SK-N-SH (cell line): Measurements from ENCODE around the gene PIGV. TPM values are rescaled to one million over a fixed set of nuclear protein-coding genes. Genes with fewer than 3 reads are reported as not detected.

Experiments
- CTCF ChIA-PET: fragments of 300-600, 350-600 bp; formaldehyde crosslinking; extraction: SDS; loops from one replicate; lab custom pipeline; 2021; lab: Yijun Ruan, JAX
- POLR2A ChIA-PET: fragments of 350-600 bp; sonication (Branson Sonifier 250); formaldehyde crosslinking; extraction: SDS; loops from one replicate; lab custom pipeline; 2020; ENCODE audit warnings: antibody characterized with exemption, inconsistent platforms; lab: Yijun Ruan, JAX
- DNase-seq: peaks from one replicate; pipeline ENCODE4 v3.0.0; 2012
- H2AFZ ChIP-seq: fragments of 200-600 bp; sonication (generic); 2 replicates; pipeline ENCODE4 v1.8.1; 2016; ENCODE audit warnings: antibody characterized with exemption, mild to moderate bottlenecking, low read depth
- H3F3A ChIP-seq: fragments of 200-600 bp; sonication (generic); replicated peaks from 2 replicates; pipeline ENCODE3; 2016; ENCODE audit warnings: antibody characterized with exemption, mild to moderate bottlenecking; ENCODE audit not compliant: insufficient read depth
- H3K27ac ChIP-seq, 2 experiments: fragments of 200-500 bp in 1 of 2; fragments of 200-600 bp in 1 of 2; sonication (Bioruptor generic) in 1 of 2; sonication (generic), shearing (Covaris generic) in 1 of 2; 2 replicates each; pipeline versions ENCODE4 v1.5.1 to v1.6.1; 2014 to 2016; ENCODE audit warnings: low read depth in 2 of 2, inconsistent platforms in 1 of 2, low read length in 1 of 2, mild to moderate bottlenecking in 1 of 2, mixed read lengths in 1 of 2
- H3K27me3 ChIP-seq: fragments of 200-600 bp; sonication (generic), shearing (Covaris generic); 2 replicates; pipeline ENCODE4 v1.6.1; 2016; ENCODE audit warnings: mixed run types; ENCODE audit not compliant: insufficient read depth
- H3K36me3 ChIP-seq, 2 experiments: fragments of 200-500 bp in 1 of 2; fragments of 200-600 bp in 1 of 2; sonication (Bioruptor generic) in 1 of 2; sonication (generic) in 1 of 2; replicated peaks in 1 of 2; 2 replicates each; pipeline versions ENCODE3 to v1.5.1; 2014 to 2016; ENCODE audit warnings: low read length in 1 of 2, mild to moderate bottlenecking in 1 of 2; ENCODE audit not compliant: insufficient read depth in 2 of 2, control insufficient read depth in 1 of 2
- H3K4me1 ChIP-seq, 2 experiments: fragments of 200-500 bp in 1 of 2; fragments of 200-600 bp in 1 of 2; sonication (Bioruptor generic) in 1 of 2; sonication (generic), shearing (Covaris generic) in 1 of 2; 2 replicates each; pipeline versions ENCODE4 v1.5.1 to v1.6.1; 2014 to 2016; ENCODE audit warnings: low read depth in 1 of 2, low read length in 1 of 2, mixed run types in 1 of 2; ENCODE audit not compliant: insufficient read depth in 2 of 2, control insufficient read depth in 1 of 2
- H3K4me2 ChIP-seq: fragments of 200-600 bp; sonication (generic), shearing (Covaris generic); 2 replicates; pipeline ENCODE4 v1.6.1; 2017; ENCODE audit warnings: mixed run types
- H3K4me3 ChIP-seq, 2 experiments: fragments of 200-500 bp in 1 of 2; fragments of 200-600 bp in 1 of 2; sonication (Bioruptor generic) in 1 of 2; sonication (generic), shearing (Covaris generic) in 1 of 2; 2 replicates each; pipeline versions ENCODE4 v1.5.1 to v1.8.1; 2014 to 2016; ENCODE audit warnings: low read depth in 2 of 2, inconsistent platforms in 1 of 2, low read length in 1 of 2, mild to moderate bottlenecking in 1 of 2, mixed read lengths in 1 of 2, moderate library complexity in 1 of 2
- H3K79me2 ChIP-seq: fragments of 200-600 bp; sonication (generic); 2 replicates; pipeline ENCODE4 v1.8.1; 2017; ENCODE audit warnings: mild to moderate bottlenecking; ENCODE audit not compliant: insufficient read depth
- H3K9ac ChIP-seq: fragments of 200-600 bp; sonication (generic); 2 replicates; pipeline ENCODE4 v1.6.1; 2017; ENCODE audit warnings: mixed run types
- H3K9me2 ChIP-seq: fragments of 200-600 bp; sonication (generic); 2 replicates; pipeline ENCODE4 v1.6.1; 2017; ENCODE audit warnings: mixed run types
- H3K9me3 ChIP-seq: fragments of 200-600 bp; sonication (generic); 2 replicates; pipeline ENCODE4 v1.6.1; 2017; ENCODE audit warnings: mixed run types, mild to moderate bottlenecking, moderate library complexity
- H4K20me1 ChIP-seq: fragments of 200-600 bp; sonication (generic); 2 replicates; pipeline ENCODE4 v1.6.1; 2017; ENCODE audit warnings: mild to moderate bottlenecking, mixed run types; ENCODE audit not compliant: insufficient read depth
- ELF1 ChIP-seq: IDR thresholded peaks from 2 replicates; pipeline ENCODE4 v1.4.0; 2012
- EP300 ChIP-seq, 2 experiments: IDR thresholded peaks; 2 replicates each; pipeline versions ENCODE4 v1.4.0 to v1.6.1; 2012; ENCODE audit warnings: borderline replicate concordance in 1 of 2, low read depth in 1 of 2, low read length in 1 of 2
- EZH2phosphoT487 ChIP-seq: fragments of 200-600 bp; sonication (generic); IDR thresholded peaks from 2 replicates; pipeline ENCODE4 v1.6.1; 2017; ENCODE audit warnings: low read depth, mixed run types, mild to moderate bottlenecking, antibody characterized with exemption, moderate library complexity, borderline replicate concordance
- FOSL2 ChIP-seq: IDR thresholded peaks from 2 replicates; pipeline ENCODE4 v1.4.0; 2012; ENCODE audit warnings: low read depth, mild to moderate bottlenecking, moderate library complexity, borderline replicate concordance
- FOXJ3 ChIP-seq: sonication (generic); formaldehyde crosslinking; IDR thresholded peaks from 2 replicates; pipeline ENCODE4 v1.5.1; 2020; ENCODE audit warnings: mild to moderate bottlenecking, missing genetic modification reagents
- GATA2 ChIP-seq: sonication (generic); formaldehyde crosslinking; IDR thresholded peaks from 2 replicates; pipeline ENCODE4 v1.5.0; 2020; ENCODE audit warnings: mild to moderate bottlenecking, missing genetic modification reagents
- JUND ChIP-seq: IDR thresholded peaks from 2 replicates; pipeline ENCODE4 v1.4.0; 2012
- MEF2A ChIP-seq: IDR thresholded peaks from 2 replicates; pipeline ENCODE4 v1.4.0; 2012; ENCODE audit warnings: low read depth, borderline replicate concordance
- NFIC ChIP-seq: IDR thresholded peaks from 2 replicates; pipeline ENCODE4 v1.4.0; 2012; ENCODE audit warnings: borderline replicate concordance
- NRF1 ChIP-seq: IDR thresholded peaks from 2 replicates; pipeline ENCODE4 v1.6.1; 2012; ENCODE audit warnings: low read depth, mild to moderate bottlenecking, low read length
- POLR2AphosphoS5 ChIP-seq: IDR thresholded peaks from 2 replicates; pipeline ENCODE4 v1.6.1; 2012; ENCODE audit warnings: low read depth, low read length
- RAD21 ChIP-seq: IDR thresholded peaks from 2 replicates; pipeline ENCODE4 v1.6.1; 2012; ENCODE audit warnings: mild to moderate bottlenecking, low read length
- RCOR1 ChIP-seq: fragments of 150-350 bp; IDR thresholded peaks from 2 replicates; pipeline ENCODE4 v1.6.1; 2017; ENCODE audit warnings: antibody characterized with exemption, low read length
- RFX5 ChIP-seq: IDR thresholded peaks from 2 replicates; pipeline ENCODE4 v1.6.1; 2012; ENCODE audit warnings: mild to moderate bottlenecking, improper control_type of control experiment, low read length
- RXRA ChIP-seq: IDR thresholded peaks from 2 replicates; pipeline ENCODE4 v1.4.0; 2012; ENCODE audit warnings: low read depth, mild to moderate bottlenecking, borderline replicate concordance
- SMC3 ChIP-seq: IDR thresholded peaks from 2 replicates; pipeline ENCODE4 v1.6.1; 2012; ENCODE audit warnings: low read depth, low read length, improper control_type of control experiment
- TAF1 ChIP-seq: IDR thresholded peaks from 2 replicates; pipeline ENCODE4 v1.6.1; 2012; ENCODE audit warnings: low read depth, mild to moderate bottlenecking, low read length, moderate library complexity, borderline replicate concordance
- WGBS: methylation state at CpG from one replicate; pipeline ENCODE4 v1.1.6; 2017; ENCODE audit warnings: low lambda C conversion rate; 5-methylcytosine and 5-hydroxymethylcytosine counted together
- polyA plus RNA-seq, 3 experiments: library from polyadenylated mRNA; depleted of rRNA; stranded (reverse); fragments of >200 nt; gene quantifications; 2 replicates each; pipeline ENCODE4 v1.2.3, GENCODE V29; 2012
- TF ChIP-seq, protein P1 (sequence below): fragments of 200-600 bp; sonication (generic); IDR thresholded peaks from 2 replicates; pipeline ENCODE4 v1.6.1; 2017; ENCODE audit warnings: antibody characterized with exemption, mild to moderate bottlenecking, moderate library complexity
- TF ChIP-seq, protein P2 (sequence below): IDR thresholded peaks from 2 replicates; pipeline ENCODE4 v1.4.0; 2012; ENCODE audit warnings: low read depth
- TF ChIP-seq, protein P3 (sequence below): IDR thresholded peaks from 2 replicates; pipeline ENCODE4 v1.4.0; 2012; ENCODE audit warnings: low read depth, borderline replicate concordance
- TF ChIP-seq, protein P4 (sequence below): IDR thresholded peaks from 2 replicates; pipeline ENCODE4 v1.6.1; 2012; ENCODE audit warnings: mild to moderate bottlenecking, low read depth, low read length, moderate library complexity

PIGV gene
- polyA plus RNA-seq, 1 of the 3 experiments (the other 2 are of a cell fraction), result 16.5 TPM

DNA sequence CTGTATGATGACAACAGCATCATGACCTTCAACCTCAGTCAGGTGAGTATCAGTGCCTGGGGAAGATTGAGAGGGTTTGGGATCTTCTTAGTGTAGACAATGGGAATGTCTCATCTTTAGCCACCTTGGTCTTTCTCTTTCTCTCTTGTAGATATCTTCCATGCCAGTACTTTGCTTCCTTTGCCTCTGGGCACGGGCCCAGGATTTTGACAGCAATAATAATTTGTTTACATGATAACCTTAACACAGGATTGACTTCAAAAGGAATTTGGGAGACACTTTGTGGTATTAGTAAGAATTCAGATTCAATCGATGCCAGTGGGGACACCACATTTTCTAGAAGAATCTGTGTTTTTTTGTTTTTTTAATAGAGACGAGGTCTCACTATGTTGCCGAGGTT is 12.1 kb upstream of the PIGV start:
- Histone ChIP-seq H3K9me3 (no peaks in the 10 kb centered on the region), H3K9me2 (no peaks in the 10 kb centered on the region), H3K36me3 (peaks cover 68 to 78% of the 10 kb centered on the region in 2 experiments), H3F3A (peaks cover 27% of the 10 kb centered on the region), H3K27ac (no peak overlapping the region), H3K4me2 (no peak overlapping the region), H3K27me3 (no peaks in the 10 kb centered on the region), H3K79me2 (peaks cover 72% of the 10 kb centered on the region), H3K4me3 (no peak overlapping the region), H3K4me1 (peaks cover 7 to 24% of the 10 kb centered on the region in 2 experiments; a peak in 3 of 4 replicates), H3K9ac (no peak overlapping the region), H4K20me1 (peaks cover 18% of the 10 kb centered on the region), H2AFZ (no peak overlapping the region)
- no peak for TF ChIP-seq TAF1
- no peak for TF ChIP-seq NRF1
- TF ChIP-seq, protein P1, sequence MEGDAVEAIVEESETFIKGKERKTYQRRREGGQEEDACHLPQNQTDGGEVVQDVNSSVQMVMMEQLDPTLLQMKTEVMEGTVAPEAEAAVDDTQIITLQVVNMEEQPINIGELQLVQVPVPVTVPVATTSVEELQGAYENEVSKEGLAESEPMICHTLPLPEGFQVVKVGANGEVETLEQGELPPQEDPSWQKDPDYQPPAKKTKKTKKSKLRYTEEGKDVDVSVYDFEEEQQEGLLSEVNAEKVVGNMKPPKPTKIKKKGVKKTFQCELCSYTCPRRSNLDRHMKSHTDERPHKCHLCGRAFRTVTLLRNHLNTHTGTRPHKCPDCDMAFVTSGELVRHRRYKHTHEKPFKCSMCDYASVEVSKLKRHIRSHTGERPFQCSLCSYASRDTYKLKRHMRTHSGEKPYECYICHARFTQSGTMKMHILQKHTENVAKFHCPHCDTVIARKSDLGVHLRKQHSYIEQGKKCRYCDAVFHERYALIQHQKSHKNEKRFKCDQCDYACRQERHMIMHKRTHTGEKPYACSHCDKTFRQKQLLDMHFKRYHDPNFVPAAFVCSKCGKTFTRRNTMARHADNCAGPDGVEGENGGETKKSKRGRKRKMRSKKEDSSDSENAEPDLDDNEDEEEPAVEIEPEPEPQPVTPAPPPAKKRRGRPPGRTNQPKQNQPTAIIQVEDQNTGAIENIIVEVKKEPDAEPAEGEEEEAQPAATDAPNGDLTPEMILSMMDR, result no peak
- no peak for TF ChIP-seq JUND
- no peak for TF ChIP-seq EZH2phosphoT487
- TF ChIP-seq FOXJ3 (CRISPR knock-in tag), result no peak
- no peak for TF ChIP-seq EP300 (IDR thresholded peaks at IDR 0.05; ENCODE audit: borderline replicate concordance in 1 of 2, low read depth in 1 of 2, low read length in 1 of 2)
- TF ChIP-seq SMC3, result no peak
- TF ChIP-seq MEF2A, result no peak
- TF ChIP-seq NFIC, result no peak
- TF ChIP-seq, protein P2, sequence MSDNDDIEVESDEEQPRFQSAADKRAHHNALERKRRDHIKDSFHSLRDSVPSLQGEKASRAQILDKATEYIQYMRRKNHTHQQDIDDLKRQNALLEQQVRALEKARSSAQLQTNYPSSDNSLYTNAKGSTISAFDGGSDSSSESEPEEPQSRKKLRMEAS, result no peak
- POLR2A ChIA-PET, result no interaction called here
- WGBS, result 89% methylated on average over 4 of the region's 4 CpGs
- CTCF ChIA-PET, result interaction anchor here (0.9 kb wide), 1 partner anchor 173 kb away, joined by 3 read pairs; no protein-coding TSS in a partner anchor
- DNase-seq, result no peak

DNA sequence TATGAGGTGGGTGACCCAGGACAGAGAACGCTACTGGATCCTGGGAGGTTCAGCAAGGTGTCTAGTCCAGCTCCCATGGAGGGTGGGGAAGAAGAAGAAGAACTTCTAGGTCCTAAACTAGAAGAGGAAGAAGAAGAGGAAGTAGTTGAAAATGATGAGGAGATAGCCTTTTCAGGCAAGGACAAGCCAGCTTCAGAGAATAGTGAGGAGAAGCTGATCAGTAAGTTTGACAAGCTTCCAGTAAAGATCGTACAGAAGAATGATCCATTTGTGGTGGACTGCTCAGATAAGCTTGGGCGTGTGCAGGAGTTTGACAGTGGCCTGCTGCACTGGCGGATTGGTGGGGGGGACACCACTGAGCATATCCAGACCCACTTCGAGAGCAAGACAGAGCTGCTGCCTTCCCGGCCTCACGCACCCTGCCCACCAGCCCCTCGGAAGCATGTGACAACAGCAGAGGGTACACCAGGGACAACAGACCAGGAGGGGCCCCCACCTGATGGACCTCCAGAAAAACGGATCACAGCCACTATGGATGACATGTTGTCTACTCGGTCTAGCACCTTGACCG is 8.6 kb upstream of the PIGV start:
- peaks cover 66 to 84% of the 10 kb centered on the region in 2 experiments for H3K36me3 ChIP-seq
- DNase-seq, result no peak
- peaks cover 6% of the 10 kb centered on the region for H3F3A ChIP-seq
- H3K27ac ChIP-seq, result no peak overlapping the region
- peaks cover 4% of the 10 kb centered on the region; the same call in 1 of the 2 replicates for H4K20me1 ChIP-seq
- WGBS, result 94% methylated on average over 7 of the region's 11 CpGs
- ChIA-PET CTCF (interaction anchor here (0.8 to 2.2 kb wide), 4 partner anchors 9 to 177 kb away, joined by 3 to 7 read pairs (median 5); partner anchors contain the start of gene PIGV), POLR2A (no interaction called here)
- H3K27me3 ChIP-seq, result no peaks in the 10 kb centered on the region
- no peak overlapping the region for H3K4me3 ChIP-seq
- no peaks in the 10 kb centered on the region for H3K9me3 ChIP-seq
- H3K9me2 ChIP-seq, result no peaks in the 10 kb centered on the region
- H3K4me2 ChIP-seq, result no peak overlapping the region
- peaks cover 4 to 10% of the 10 kb centered on the region in 2 experiments; a peak in 3 of 4 replicates for H3K4me1 ChIP-seq
- no peak overlapping the region for H2AFZ ChIP-seq
- H3K9ac ChIP-seq, result no peak overlapping the region
- H3K79me2 ChIP-seq, result peaks cover 75% of the 10 kb centered on the region
- no peak for TF ChIP-seq RXRA
- no peak for TF ChIP-seq FOSL2
- TF ChIP-seq, protein P3, sequence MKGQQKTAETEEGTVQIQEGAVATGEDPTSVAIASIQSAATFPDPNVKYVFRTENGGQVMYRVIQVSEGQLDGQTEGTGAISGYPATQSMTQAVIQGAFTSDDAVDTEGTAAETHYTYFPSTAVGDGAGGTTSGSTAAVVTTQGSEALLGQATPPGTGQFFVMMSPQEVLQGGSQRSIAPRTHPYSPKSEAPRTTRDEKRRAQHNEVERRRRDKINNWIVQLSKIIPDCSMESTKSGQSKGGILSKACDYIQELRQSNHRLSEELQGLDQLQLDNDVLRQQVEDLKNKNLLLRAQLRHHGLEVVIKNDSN, result no peak
- no peak for TF ChIP-seq POLR2AphosphoS5
- TF ChIP-seq ELF1, result no peak
- TF ChIP-seq, protein P4, sequence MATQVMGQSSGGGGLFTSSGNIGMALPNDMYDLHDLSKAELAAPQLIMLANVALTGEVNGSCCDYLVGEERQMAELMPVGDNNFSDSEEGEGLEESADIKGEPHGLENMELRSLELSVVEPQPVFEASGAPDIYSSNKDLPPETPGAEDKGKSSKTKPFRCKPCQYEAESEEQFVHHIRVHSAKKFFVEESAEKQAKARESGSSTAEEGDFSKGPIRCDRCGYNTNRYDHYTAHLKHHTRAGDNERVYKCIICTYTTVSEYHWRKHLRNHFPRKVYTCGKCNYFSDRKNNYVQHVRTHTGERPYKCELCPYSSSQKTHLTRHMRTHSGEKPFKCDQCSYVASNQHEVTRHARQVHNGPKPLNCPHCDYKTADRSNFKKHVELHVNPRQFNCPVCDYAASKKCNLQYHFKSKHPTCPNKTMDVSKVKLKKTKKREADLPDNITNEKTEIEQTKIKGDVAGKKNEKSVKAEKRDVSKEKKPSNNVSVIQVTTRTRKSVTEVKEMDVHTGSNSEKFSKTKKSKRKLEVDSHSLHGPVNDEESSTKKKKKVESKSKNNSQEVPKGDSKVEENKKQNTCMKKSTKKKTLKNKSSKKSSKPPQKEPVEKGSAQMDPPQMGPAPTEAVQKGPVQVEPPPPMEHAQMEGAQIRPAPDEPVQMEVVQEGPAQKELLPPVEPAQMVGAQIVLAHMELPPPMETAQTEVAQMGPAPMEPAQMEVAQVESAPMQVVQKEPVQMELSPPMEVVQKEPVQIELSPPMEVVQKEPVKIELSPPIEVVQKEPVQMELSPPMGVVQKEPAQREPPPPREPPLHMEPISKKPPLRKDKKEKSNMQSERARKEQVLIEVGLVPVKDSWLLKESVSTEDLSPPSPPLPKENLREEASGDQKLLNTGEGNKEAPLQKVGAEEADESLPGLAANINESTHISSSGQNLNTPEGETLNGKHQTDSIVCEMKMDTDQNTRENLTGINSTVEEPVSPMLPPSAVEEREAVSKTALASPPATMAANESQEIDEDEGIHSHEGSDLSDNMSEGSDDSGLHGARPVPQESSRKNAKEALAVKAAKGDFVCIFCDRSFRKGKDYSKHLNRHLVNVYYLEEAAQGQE, result no peak
- TF ChIP-seq RFX5, result no peak
- no peak for TF ChIP-seq GATA2 (CRISPR knock-in tag)
- no peak for TF ChIP-seq NFIC
- no peak for TF ChIP-seq RCOR1
- TF ChIP-seq RAD21, result no peak
